HL-60 (cell line): ENCODE data around the gene SYNJ2.

Source experiments
- POLR2AphosphoS5 ChIP-seq: IDR thresholded peaks from 2 replicates; pipeline ENCODE4 v1.6.1; 2012; ENCODE audit warnings: low read depth
- REST ChIP-seq: IDR thresholded peaks from 2 replicates; pipeline ENCODE4 v1.6.1; 2012; ENCODE audit warnings: low read depth; ENCODE audit not compliant: insufficient replicate concordance
- TF ChIP-seq, protein P1 (sequence below): IDR thresholded peaks from one replicate; pipeline ENCODE4 v1.5.1; 2011; ENCODE audit warnings: low read length, control low read depth, inconsistent platforms; ENCODE audit not compliant: insufficient read depth

- TF ChIP-seq, protein P1, sequence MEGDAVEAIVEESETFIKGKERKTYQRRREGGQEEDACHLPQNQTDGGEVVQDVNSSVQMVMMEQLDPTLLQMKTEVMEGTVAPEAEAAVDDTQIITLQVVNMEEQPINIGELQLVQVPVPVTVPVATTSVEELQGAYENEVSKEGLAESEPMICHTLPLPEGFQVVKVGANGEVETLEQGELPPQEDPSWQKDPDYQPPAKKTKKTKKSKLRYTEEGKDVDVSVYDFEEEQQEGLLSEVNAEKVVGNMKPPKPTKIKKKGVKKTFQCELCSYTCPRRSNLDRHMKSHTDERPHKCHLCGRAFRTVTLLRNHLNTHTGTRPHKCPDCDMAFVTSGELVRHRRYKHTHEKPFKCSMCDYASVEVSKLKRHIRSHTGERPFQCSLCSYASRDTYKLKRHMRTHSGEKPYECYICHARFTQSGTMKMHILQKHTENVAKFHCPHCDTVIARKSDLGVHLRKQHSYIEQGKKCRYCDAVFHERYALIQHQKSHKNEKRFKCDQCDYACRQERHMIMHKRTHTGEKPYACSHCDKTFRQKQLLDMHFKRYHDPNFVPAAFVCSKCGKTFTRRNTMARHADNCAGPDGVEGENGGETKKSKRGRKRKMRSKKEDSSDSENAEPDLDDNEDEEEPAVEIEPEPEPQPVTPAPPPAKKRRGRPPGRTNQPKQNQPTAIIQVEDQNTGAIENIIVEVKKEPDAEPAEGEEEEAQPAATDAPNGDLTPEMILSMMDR: no peak
- TF ChIP-seq POLR2AphosphoS5 (no peak), REST (no peak)
Measured at GRCh38 chr6:157955675-157956074, 26.0 kb upstream of the SYNJ2 start.
